Activated CD4-positive, alpha-beta T cell treated with anti-CD3 and anti-CD28 coated beads, Interleukin-2, amount 10 ng/mL, durations not matched to agents 24 days and 14 days (primary cell): Measurements from ENCODE around the gene ARHGEF17. TPM values are rescaled to one million over a fixed set of nuclear protein-coding genes. Genes with fewer than 3 reads are reported as not detected.

Experiments used
- DNase-seq: peaks from one replicate; pipeline ENCODE4 v3.0.0; 2022
- H3K27ac Mint-ChIP-seq: one replicate; pipeline ENCODE4 v1.8.0; 2022; ENCODE audit warnings: mild to moderate bottlenecking, mixed read lengths
- H3K27me3 Mint-ChIP-seq: one replicate; pipeline ENCODE4 v1.8.0; 2022; ENCODE audit warnings: mixed read lengths
- H3K36me3 Mint-ChIP-seq: one replicate; pipeline ENCODE4 v1.8.0; 2022; ENCODE audit warnings: low read depth, mild to moderate bottlenecking, mixed read lengths
- H3K4me1 Mint-ChIP-seq: one replicate; pipeline ENCODE4 v1.8.0; 2021; ENCODE audit warnings: mixed read lengths
- H3K4me3 Mint-ChIP-seq: one replicate; pipeline ENCODE4 v1.8.0; 2022; ENCODE audit warnings: mild to moderate bottlenecking, moderate library complexity, mixed read lengths
- H3K9me3 Mint-ChIP-seq: one replicate; pipeline ENCODE4 v1.8.0; 2021; ENCODE audit warnings: mixed read lengths
- intact Hi-C: fragments of 100-400 bp; cut with micrococcal nuclease; formaldehyde crosslinking; loops from one replicate; pipeline ENCODE4 v1.15.1; 2023
- total RNA-seq: library from RNA; stranded (reverse); gene quantifications from 2 replicates; pipeline ENCODE4 v1.2.3, GENCODE V29; 2022

Gene ARHGEF17
- total RNA-seq, 1 donor from 2014 or later = not detected

DNA sequence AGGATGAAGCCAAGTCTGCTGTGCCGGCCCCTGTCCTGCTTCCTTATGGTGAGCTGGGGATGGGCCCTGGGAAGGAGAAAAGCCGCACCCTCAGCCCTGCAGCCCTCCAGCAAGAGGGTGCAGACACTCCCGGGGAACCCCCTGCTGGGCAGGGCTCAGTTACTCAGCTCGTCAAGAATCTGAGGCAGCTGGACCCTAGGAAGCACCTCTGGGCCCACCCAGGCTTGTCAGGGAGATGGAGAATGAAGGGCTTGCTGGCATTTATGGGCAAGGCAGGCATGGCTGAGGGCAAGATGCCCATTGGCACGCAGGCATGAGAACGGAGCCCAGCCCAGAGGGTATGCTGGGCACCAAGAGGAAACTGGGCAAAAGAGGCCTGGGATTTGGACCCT lies 81.1 kb downstream of the ARHGEF17 start:
- no peak for DNase-seq
- intact Hi-C loops = no loop called here
- Mint-ChIP-seq H3K36me3 (peaks cover 11% of the 10 kb centered on the region), H3K4me1 (peaks cover 35% of the 10 kb centered on the region), H3K27ac (peak overlapping the region; percentile 69), H3K4me3 (no peak overlapping the region), H3K27me3 (no peaks in the 10 kb centered on the region), H3K9me3 (no peaks in the 10 kb centered on the region)

DNA sequence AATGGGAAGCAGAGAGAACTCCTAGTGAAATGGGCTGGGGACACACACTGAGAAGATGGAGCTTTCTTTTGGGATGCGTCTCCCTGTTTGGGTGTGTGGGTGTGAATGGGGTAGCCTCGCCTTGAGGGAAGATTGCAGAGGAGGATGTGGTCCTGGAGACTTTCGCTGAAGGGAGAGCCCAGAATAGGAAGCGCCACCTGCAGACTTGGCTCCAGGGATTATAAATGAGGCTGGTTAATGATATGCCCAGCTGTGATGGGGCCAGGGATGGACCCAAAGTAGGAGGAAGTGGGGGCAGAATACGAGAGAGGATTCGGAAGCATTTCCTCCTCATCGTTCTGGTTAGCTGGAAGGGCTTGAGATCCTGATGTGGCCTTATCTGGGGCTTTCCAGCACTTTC lies 81.8 kb downstream of the ARHGEF17 start:
- no peaks in the 10 kb centered on the region for H3K27me3 Mint-ChIP-seq
- H3K9me3 Mint-ChIP-seq = no peaks in the 10 kb centered on the region
- intact Hi-C loops = no loop called here
- H3K4me1 Mint-ChIP-seq = peaks cover 28% of the 10 kb centered on the region
- no peak overlapping the region for H3K4me3 Mint-ChIP-seq
- peak overlapping the region; percentile 43 for H3K27ac Mint-ChIP-seq
- DNase-seq = no peak
- peaks cover 7% of the 10 kb centered on the region for H3K36me3 Mint-ChIP-seq

DNA sequence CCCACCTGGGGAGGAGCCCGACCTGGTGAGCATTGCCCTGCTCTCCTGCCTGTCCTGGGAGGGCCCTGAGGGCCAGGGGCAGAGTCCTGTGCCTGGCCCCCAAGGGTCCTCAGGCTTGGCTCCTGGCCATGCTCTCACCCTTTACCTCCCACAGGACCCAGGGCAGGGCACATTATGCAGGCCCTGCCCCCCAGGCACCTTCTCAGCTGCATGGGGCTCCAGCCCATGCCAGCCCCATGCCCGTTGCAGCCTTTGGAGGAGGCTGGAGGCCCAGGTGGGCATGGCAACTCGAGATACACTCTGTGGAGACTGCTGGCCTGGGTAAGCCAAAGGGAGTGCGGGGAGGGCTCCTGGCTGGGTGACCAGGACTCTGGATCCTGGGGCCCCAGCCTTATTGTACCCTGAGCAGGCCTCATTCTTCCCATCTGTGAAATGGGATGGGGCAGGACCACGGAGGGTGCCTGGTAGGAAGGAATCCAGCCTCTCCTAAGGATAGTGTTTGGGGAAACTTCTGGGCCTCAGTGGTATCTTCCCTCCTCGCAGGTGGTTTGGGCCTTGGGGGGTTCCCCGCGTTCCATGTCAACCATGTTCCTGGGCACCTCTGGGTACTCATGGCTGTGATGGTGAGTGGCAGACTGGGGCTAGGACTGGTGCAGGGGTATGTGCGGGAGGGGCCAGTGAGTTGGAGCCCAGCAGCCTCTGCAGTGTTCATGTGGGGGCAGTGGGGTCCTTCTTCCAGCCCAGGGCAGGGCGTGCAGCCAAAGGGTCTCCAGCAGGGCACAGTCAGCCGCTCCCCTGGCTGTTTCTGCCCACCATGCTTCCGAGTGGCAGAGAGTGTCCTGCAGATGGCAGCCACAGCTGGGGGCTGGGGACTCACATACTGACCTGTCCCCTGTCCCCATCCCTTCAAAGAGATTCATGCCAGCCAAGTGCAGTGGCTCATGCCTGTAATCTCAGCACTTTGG lies 82.8 kb downstream of the ARHGEF17 start:
- Mint-ChIP-seq H3K4me3 (no peak overlapping the region), H3K4me1 (peaks cover 19% of the 10 kb centered on the region), H3K27ac (no peak overlapping the region), H3K36me3 (peaks cover 15% of the 10 kb centered on the region), H3K27me3 (no peaks in the 10 kb centered on the region), H3K9me3 (no peaks in the 10 kb centered on the region)
- no peak for DNase-seq
- intact Hi-C loops = no loop called here

DNA sequence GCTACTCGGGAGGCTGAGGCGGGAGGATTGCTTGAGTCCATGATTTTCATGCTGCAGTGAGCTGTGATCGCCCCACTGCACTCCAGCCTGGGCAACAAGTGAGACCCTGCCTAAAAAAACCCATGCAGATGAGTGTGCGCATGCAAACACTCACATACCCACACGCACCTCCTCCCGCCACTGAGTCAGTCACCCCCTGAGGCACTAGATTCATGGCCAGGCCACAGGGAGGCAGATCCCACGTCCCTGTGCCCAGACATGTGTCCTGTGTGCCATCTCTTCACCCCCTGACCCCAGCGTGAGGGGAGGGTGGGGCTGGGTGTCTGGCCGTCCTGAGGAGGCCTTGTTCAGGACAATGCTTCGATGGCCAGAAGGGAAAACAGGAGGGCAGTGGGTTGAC lies 83.6 kb downstream of the ARHGEF17 start:
- Mint-ChIP-seq H3K27me3 (no peaks in the 10 kb centered on the region), H3K4me1 (peaks cover 12% of the 10 kb centered on the region), H3K9me3 (no peaks in the 10 kb centered on the region), H3K27ac (no peak overlapping the region), H3K36me3 (peaks cover 21% of the 10 kb centered on the region), H3K4me3 (no peak overlapping the region)
- intact Hi-C loops = no loop called here
- DNase-seq = no peak

DNA sequence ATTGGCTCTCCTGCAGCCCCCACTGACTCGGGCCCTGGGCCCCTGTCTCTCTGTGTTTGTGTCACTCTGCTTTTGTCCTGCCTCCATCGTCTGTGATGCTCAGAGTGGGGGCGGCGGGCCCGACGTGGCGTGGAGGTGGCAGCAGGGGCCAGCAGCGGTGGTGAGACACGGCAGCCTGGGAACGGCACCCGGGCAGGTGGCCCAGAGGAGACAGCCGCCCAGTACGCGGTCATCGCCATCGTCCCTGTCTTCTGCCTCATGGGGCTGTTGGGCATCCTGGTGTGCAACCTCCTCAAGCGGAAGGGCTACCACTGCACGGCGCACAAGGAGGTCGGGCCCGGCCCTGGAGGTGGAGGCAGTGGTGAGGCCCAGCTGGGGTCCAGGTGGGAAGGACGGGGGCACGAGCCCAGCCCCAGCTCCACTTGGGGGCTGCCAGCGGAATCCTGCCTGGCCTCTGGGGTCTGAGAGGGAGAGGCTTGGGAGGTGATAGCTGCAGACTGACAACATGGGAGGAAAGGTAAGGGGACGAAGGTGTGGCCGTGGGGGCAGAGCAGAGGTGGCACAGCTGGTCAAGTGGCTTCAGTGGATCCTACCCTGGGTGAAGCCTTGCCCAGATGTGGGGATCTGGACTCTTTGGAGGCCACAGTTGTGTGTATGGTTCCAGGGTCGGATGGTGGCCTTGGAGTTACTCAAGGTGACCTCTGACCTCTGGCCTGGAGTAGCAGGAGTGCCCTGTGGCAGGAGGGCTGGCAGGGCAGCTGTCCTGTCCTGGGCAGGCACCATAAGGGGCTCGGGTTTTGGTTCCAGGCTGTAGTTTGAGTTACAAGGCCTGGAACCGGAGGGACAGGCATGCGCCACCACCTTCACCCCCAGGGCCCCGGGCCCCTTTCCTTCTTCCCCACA lies 84.3 kb downstream of the ARHGEF17 start:
- H3K9me3 Mint-ChIP-seq = no peaks in the 10 kb centered on the region
- peaks cover 9% of the 10 kb centered on the region for H3K4me1 Mint-ChIP-seq
- no peak overlapping the region for H3K4me3 Mint-ChIP-seq
- H3K36me3 Mint-ChIP-seq = peaks cover 25% of the 10 kb centered on the region
- no peak overlapping the region for H3K27ac Mint-ChIP-seq
- no peaks in the 10 kb centered on the region for H3K27me3 Mint-ChIP-seq
- DNase-seq = no peak
- intact Hi-C loops = loop anchor here (1.0 kb wide), 1 partner anchor 41 kb away; no protein-coding TSS in a partner anchor

DNA sequence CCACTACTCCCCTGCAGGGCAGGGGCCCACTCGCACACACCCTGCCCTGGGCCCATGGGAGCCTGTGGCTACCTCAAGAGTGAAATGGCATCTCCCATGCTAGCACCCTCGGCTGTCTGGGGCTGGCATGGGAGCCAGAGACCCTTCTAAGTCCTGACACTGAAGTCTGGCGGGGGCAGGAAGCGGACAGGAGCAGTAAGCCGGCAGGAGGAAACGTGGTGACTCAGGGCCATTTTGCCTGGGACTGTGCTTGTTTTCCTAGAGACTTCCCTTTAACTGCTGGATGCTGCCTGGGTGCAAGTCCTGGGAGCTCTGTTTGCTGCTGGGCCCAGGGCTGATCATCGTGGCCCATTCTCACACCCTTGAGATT lies 84.9 kb downstream of the ARHGEF17 start:
- no peak for DNase-seq
- Mint-ChIP-seq H3K4me3 (no peak overlapping the region), H3K4me1 (peaks cover 8% of the 10 kb centered on the region), H3K36me3 (peaks cover 31% of the 10 kb centered on the region), H3K9me3 (no peaks in the 10 kb centered on the region), H3K27me3 (no peaks in the 10 kb centered on the region), H3K27ac (no peak overlapping the region)
- intact Hi-C loops = loop anchor here (1.0 kb wide), 1 partner anchor 42 kb away; no protein-coding TSS in a partner anchor

DNA sequence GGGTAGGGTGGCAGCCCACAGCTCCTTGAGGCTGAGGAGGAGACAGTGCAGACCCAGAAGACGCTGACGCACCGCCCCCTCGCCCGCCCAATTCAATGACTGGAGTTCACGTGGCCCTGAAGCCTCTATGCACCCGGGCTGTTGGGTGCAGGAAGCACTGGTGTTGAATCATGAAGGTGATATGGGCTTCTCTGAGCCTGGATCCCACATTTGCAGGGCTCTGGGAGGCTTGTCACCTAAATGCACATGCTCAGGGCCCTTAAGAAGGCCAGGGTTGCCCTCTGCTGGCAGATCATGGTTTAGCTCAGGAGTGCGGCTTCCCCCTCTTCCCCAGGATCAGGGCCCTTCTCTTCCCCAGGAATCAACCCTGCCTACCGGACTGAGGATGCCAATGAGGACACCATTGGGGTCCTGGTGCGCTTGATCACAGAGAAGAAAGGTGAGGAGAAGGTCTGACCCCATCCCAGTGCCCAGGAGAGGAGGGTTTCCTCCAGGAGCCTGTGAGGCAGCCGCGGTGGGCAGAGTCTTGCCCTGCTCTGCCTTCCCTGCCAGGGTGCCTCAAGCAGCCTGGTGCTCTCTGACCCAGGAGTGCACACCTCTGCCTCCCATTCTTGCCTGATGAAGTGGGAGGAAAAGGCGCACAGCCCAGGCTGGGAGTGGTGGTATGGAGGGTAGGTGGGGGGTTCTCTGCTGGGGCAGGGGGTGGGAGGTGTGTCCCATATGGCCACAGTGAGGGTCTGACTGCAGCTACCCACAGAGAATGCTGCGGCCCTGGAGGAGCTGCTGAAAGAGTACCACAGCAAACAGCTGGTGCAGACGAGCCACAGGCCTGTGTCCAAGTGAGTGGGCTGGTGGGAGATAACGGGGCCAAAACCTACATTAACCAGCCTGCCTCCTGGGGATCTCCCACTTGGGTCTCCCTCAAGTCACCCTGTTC lies 85.7 kb downstream of the ARHGEF17 start:
- Mint-ChIP-seq H3K27ac (no peak overlapping the region), H3K4me1 (peaks cover 8% of the 10 kb centered on the region), H3K27me3 (no peaks in the 10 kb centered on the region), H3K4me3 (no peak overlapping the region), H3K9me3 (no peaks in the 10 kb centered on the region), H3K36me3 (peaks cover 32% of the 10 kb centered on the region)
- DNase-seq = peak; percentile 91
- intact Hi-C loops = loop anchor here (1.0 kb wide), 1 partner anchor 42 kb away; no protein-coding TSS in a partner anchor

DNA sequence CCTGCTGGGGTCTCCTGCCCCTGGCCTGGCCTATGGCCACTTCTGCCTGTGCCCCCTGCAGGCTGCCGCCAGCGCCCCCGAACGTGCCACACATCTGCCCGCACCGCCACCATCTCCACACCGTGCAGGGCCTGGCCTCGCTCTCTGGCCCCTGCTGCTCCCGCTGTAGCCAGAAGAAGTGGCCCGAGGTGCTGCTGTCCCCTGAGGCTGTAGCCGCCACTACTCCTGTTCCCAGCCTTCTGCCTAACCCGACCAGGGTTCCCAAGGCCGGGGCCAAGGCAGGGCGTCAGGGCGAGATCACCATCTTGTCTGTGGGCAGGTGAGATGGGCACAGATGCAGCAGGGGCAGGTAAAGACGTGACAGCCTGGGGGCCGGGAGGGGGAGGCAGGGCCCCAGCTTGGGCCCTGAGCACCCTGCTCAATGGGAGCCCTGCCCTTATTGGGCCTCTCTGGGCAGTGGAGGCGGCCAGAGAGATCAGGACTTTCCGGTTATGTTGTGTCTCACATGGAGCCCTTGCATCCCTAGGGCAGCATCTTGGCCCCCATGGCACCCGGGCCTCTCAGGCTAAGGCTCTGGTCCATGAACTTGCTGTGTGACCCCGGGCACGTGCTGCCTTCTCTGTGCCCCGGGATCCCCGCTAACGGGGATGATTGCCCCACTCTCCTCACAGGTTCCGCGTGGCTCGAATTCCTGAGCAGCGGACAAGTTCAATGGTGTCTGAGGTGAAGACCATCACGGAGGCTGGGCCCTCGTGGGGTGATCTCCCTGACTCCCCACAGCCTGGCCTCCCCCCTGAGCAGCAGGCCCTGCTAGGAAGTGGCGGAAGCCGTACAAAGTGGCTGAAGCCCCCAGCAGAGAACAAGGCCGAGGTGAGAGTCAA lies 86.6 kb downstream of the ARHGEF17 start:
- H3K36me3 Mint-ChIP-seq = peaks cover 34% of the 10 kb centered on the region
- intact Hi-C loops = no loop called here

DNA sequence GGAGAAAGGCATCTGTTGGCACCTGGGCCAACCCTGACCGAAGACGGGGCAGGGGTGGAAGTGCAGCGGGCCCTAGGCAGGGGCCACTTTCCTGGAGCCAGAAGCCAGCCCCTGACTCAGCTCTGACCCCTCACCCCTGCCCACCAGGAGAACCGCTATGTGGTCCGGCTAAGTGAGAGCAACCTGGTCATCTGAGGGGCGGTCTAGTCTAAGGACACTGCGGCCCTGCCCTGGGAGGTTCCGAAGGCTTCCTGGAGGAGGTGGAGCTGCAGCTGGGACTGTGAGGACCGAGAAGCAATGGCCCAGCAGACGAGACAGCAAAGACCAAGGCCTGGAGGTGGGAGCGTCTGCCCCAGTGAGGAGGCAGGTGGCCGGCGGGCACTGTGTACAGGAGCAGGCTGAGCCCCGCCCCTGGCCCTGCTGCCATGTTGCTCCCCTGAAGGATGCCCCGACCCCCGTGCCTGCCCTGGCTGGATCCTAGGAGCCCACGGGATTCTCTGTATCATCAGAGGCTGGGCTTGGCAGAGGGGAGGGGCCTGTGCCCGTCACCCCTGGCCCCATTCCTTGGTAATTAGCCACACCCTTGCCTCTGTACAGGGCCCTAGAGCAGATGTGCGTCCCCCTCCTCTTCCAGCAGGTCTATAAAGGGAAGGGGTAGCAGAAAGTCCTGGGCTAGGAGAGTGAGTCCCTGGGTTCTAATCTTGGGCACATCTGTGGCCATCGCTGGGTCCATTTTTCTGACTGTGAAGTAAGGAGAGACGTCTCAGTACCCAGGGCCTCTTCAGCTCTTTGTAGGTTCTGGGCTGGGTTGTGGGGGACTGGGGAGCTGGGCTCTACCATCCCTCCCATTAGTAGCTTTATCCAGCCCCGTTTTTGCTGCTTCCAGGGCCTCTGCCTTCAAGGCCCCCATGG lies 87.5 kb downstream of the ARHGEF17 start:
- no peaks in the 10 kb centered on the region for H3K4me1 Mint-ChIP-seq
- H3K36me3 Mint-ChIP-seq = peaks cover 31% of the 10 kb centered on the region
- H3K27me3 Mint-ChIP-seq = no peaks in the 10 kb centered on the region
- DNase-seq = no peak
- intact Hi-C loops = no loop called here
- no peaks in the 10 kb centered on the region for H3K9me3 Mint-ChIP-seq
- H3K4me3 Mint-ChIP-seq = no peak overlapping the region
- no peak overlapping the region for H3K27ac Mint-ChIP-seq

More for the DNA sequence above, 86.6 kb downstream of the ARHGEF17 start:
- Mint-ChIP-seq H3K4me1 (peaks cover 4% of the 10 kb centered on the region), H3K27me3 (no peaks in the 10 kb centered on the region), H3K9me3 (no peaks in the 10 kb centered on the region), H3K27ac (no peak overlapping the region), H3K4me3 (no peak overlapping the region)
- no peak for DNase-seq

DNA sequence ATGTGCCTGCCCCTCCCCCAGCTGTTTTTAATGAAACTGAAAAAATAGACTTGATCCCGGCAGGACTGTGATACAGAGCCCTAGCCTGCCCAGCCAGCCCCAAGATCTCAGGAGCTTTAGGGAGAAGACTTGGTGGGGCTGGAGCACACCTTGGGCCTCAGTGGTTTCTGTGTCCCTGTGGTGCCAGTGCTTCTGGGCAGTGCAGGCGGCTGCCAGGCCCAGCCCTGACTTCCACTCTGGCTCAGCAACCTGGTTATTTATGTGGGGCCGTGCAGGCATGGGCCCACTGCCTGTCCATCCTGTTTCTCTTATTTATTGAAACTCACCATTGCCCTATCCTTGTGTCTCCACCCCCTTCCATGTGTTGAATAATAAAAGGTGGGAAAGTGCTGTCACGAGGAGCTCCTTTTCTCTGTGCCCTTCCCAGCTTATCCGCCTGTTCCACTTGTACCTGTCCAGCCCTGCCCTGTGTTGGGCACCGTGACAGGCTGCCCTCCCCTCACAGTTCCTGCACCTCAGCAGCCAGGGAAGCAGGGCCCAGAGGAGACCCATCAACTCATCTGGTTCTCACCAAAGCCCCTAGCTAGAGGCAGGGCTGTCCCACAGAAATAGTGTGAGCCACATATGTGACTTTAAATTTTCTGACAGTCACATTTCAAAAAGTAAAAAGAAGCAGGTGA lies 88.3 kb downstream of the ARHGEF17 start:
- Mint-ChIP-seq H3K9me3 (no peaks in the 10 kb centered on the region), H3K4me3 (no peak overlapping the region), H3K4me1 (no peaks in the 10 kb centered on the region), H3K36me3 (peaks cover 31% of the 10 kb centered on the region), H3K27me3 (no peaks in the 10 kb centered on the region), H3K27ac (no peak overlapping the region)
- DNase-seq = no peak
- intact Hi-C loops = no loop called here

DNA sequence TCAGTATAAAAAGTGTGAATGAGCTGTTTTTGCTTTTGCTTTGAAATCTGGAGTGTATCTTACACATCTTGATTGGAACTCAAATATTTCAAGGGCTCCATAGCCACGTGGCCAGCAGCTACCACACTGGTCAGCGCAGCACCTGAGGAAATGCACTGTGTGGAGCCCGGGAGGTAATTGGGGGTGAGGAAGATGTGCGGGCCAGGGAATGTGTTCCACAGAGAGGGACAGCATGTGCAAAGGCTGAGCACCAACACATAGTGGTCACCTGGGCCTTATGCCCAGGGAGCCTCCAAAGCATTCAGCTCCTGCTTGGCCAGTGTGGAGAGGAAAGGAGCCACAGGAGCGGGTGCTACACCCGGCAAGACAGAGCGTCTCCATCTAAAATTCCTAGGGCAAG lies 88.9 kb downstream of the ARHGEF17 start:
- intact Hi-C loops = no loop called here

More for the DNA sequence above, 88.9 kb downstream of the ARHGEF17 start:
- Mint-ChIP-seq H3K27me3 (no peaks in the 10 kb centered on the region), H3K4me3 (no peak overlapping the region), H3K9me3 (no peaks in the 10 kb centered on the region), H3K36me3 (peaks cover 30% of the 10 kb centered on the region), H3K4me1 (no peaks in the 10 kb centered on the region), H3K27ac (peak overlapping the region; percentile 24)
- no peak for DNase-seq
